H1 (cell line): ENCODE results near the gene BOLA2. TPM values are rescaled to one million over a fixed set of nuclear protein-coding genes. Genes with fewer than 3 reads are reported as not detected.
"Not testable (repeated sequence)": the region's sequence is repeated elsewhere in the genome, so short reads cannot be mapped to it uniquely, and the experiment has no call there.

Experiments
- CTCF ChIA-PET: fragments of 300-600 bp; sonication (Branson Sonifier 250); formaldehyde crosslinking; loops from one replicate; lab custom pipeline; 2021; ENCODE audit not compliant: partially characterized antibody; lab: Charles Lee
- POLR2A ChIA-PET: fragments of 300-600 bp; sonication (Branson Sonifier 250); formaldehyde crosslinking; loops from one replicate; lab custom pipeline; 2021; ENCODE audit warnings: inconsistent platforms; ENCODE audit not compliant: partially characterized antibody; lab: Charles Lee
- DNase-seq, 2 experiments: peaks; one replicate each; pipeline versions ENCODE4 v3.0.0 to v3.0.0-alpha.2; 2010 to 2022; ENCODE audit warnings: low spot score in 2 of 2, low read depth in 1 of 2, mixed read lengths in 1 of 2
- FAIRE-seq: peaks from 2 replicates; lab custom pipeline; 2011; peaks lifted over from hg19 to GRCh38; lab: Jason Lieb, UNC
- H2AFZ ChIP-seq: 2 replicates; pipeline ENCODE4 v1.8.1; 2012; ENCODE audit warnings: low read length, inconsistent platforms
- H2AK5ac ChIP-seq: 2 replicates; pipeline ENCODE4 v1.6.1; 2013; ENCODE audit warnings: low read depth, low read length
- H2BK120ac ChIP-seq: replicated peaks from 2 replicates; pipeline ENCODE3; 2013; ENCODE audit warnings: low read depth, low read length, inconsistent platforms
- H2BK12ac ChIP-seq: 2 replicates; pipeline ENCODE4 v1.6.1; 2013; ENCODE audit warnings: low read depth, low read length
- H2BK15ac ChIP-seq: 2 replicates; pipeline ENCODE4 v1.6.1; 2013; ENCODE audit warnings: low read length
- H2BK20ac ChIP-seq: 2 replicates; pipeline ENCODE4 v1.6.1; 2013; ENCODE audit warnings: low read length
- H2BK5ac ChIP-seq: 2 replicates; pipeline ENCODE4 v1.6.1; 2013; ENCODE audit warnings: low read depth, low read length
- H3K14ac ChIP-seq: 2 replicates; pipeline ENCODE4 v1.6.1; 2013; ENCODE audit warnings: inconsistent platforms; ENCODE audit not compliant: insufficient read length
- H3K18ac ChIP-seq: 2 replicates; pipeline ENCODE4 v1.6.1; 2013; ENCODE audit warnings: low read length; ENCODE audit errors: extremely low read depth
- H3K23ac ChIP-seq: 2 replicates; pipeline ENCODE4 v1.6.1; 2013; ENCODE audit warnings: inconsistent platforms; ENCODE audit not compliant: insufficient read length
- H3K23me2 ChIP-seq: 2 replicates; pipeline ENCODE4 v1.6.1; 2013; ENCODE audit warnings: low read depth, low read length
- H3K27ac ChIP-seq: 2 replicates; pipeline ENCODE4 v1.6.1; 2011; ENCODE audit warnings: low read depth, low read length, inconsistent platforms
- H3K27me3 ChIP-seq, 4 experiments: replicated peaks in 1 of 4; 1 replicate in 1 of 4; 2 replicates in 3 of 4; pipeline versions ENCODE4 v1.6.1 to v1.8.1; 2011 to 2013; ENCODE audit warnings: low read length in 3 of 4, mild to moderate bottlenecking in 3 of 4, inconsistent platforms in 2 of 4, mixed read lengths in 2 of 4, moderate library complexity in 1 of 4; ENCODE audit not compliant: control insufficient read depth in 3 of 4, insufficient read depth in 3 of 4; ENCODE audit errors: extremely low read depth in 1 of 4
- H3K36me3 ChIP-seq, 4 experiments: 2 replicates each; pipeline versions ENCODE4 v1.6.1 to v1.8.1; 2011 to 2013; ENCODE audit warnings: mild to moderate bottlenecking in 4 of 4, low read length in 3 of 4, moderate library complexity in 2 of 4, control low read depth in 1 of 4, inconsistent platforms in 1 of 4; ENCODE audit not compliant: insufficient read depth in 4 of 4, control insufficient read depth in 2 of 4
- H3K4ac ChIP-seq: replicated peaks from 2 replicates; pipeline ENCODE3; 2013; ENCODE audit warnings: low read length, low read depth, mixed read lengths, inconsistent platforms; ENCODE audit not compliant: insufficient read length
- H3K4me1 ChIP-seq, 4 experiments: replicated peaks in 1 of 4; 1 replicate in 1 of 4; 2 replicates in 3 of 4; pipeline versions ENCODE4 v1.6.1 to v1.8.1; 2011 to 2013; ENCODE audit warnings: low read length in 3 of 4, inconsistent platforms in 2 of 4, mixed read lengths in 1 of 4; ENCODE audit not compliant: insufficient read depth in 4 of 4, control insufficient read depth in 3 of 4
- H3K4me2 ChIP-seq, 2 experiments: 2 replicates each; pipeline versions ENCODE4 v1.6.1 to v1.8.1; 2011 to 2013; ENCODE audit warnings: low read depth in 2 of 2, low read length in 2 of 2, control low read depth in 1 of 2, inconsistent platforms in 1 of 2, mild to moderate bottlenecking in 1 of 2; ENCODE audit not compliant: insufficient read depth in 1 of 2
- H3K4me3 ChIP-seq, 4 experiments: fragments of 200-600, 300-600 bp in 1 of 4; sonication (generic), shearing (Covaris generic), sonication (Bioruptor Twin) in 1 of 4; 2 replicates each; pipeline versions ENCODE4 v1.5.1 to v1.8.1; 2011 to 2016; ENCODE audit warnings: low read length in 4 of 4, low read depth in 3 of 4, control low read depth in 2 of 4, inconsistent platforms in 2 of 4, mild to moderate bottlenecking in 2 of 4, mixed read lengths in 1 of 4, moderate library complexity in 1 of 4; ENCODE audit not compliant: insufficient read depth in 2 of 4; ENCODE audit errors: extremely low read depth in 1 of 4
- H3K56ac ChIP-seq: replicated peaks from 2 replicates; pipeline ENCODE3; 2013; ENCODE audit warnings: low read depth, mild to moderate bottlenecking, mixed read lengths, low read length, inconsistent platforms; ENCODE audit not compliant: insufficient read length
- H3K79me1 ChIP-seq: 2 replicates; pipeline ENCODE4 v1.6.1; 2013; ENCODE audit warnings: low read depth, low read length, control low read depth
- H3K79me2 ChIP-seq, 2 experiments: 2 replicates each; pipeline versions ENCODE4 v1.6.1 to v1.8.1; 2012 to 2013; ENCODE audit warnings: low read length in 2 of 2, mild to moderate bottlenecking in 2 of 2, inconsistent platforms in 1 of 2; ENCODE audit not compliant: insufficient read depth in 2 of 2, control insufficient read depth in 1 of 2
- H3K9ac ChIP-seq, 4 experiments: replicated peaks in 1 of 4; 1 replicate in 1 of 4; 2 replicates in 3 of 4; pipeline versions ENCODE4 v1.6.1 to v1.8.1; 2011 to 2013; ENCODE audit warnings: low read depth in 3 of 4, low read length in 3 of 4, control low read depth in 2 of 4, mild to moderate bottlenecking in 2 of 4, moderate library complexity in 2 of 4, inconsistent platforms in 1 of 4; ENCODE audit errors: extremely low read depth in 1 of 4
- H3K9me3 ChIP-seq, 2 experiments: 2 replicates each; pipeline versions ENCODE4 v1.6.1 to v1.8.1; 2012 to 2013; ENCODE audit warnings: mild to moderate bottlenecking in 2 of 2, moderate library complexity in 2 of 2, control low read depth in 1 of 2, inconsistent platforms in 1 of 2, low read depth in 1 of 2, low read length in 1 of 2, mixed read lengths in 1 of 2; ENCODE audit not compliant: insufficient read depth in 2 of 2
- H4K20me1 ChIP-seq, 2 experiments: replicated peaks in 1 of 2; 2 replicates each; pipeline versions ENCODE3 to v1.8.1; 2011 to 2013; ENCODE audit warnings: inconsistent platforms in 2 of 2, low read length in 2 of 2, mild to moderate bottlenecking in 1 of 2; ENCODE audit not compliant: insufficient read depth in 2 of 2, control insufficient read depth in 1 of 2
- H4K5ac ChIP-seq: 2 replicates; pipeline ENCODE4 v1.6.1; 2013; ENCODE audit warnings: low read length, low read depth, mixed read lengths, inconsistent platforms; ENCODE audit not compliant: insufficient read length
- H4K8ac ChIP-seq: 2 replicates; pipeline ENCODE4 v1.8.0; 2013; ENCODE audit warnings: mild to moderate bottlenecking, moderate library complexity, low read length, inconsistent platforms; ENCODE audit not compliant: insufficient read depth; ENCODE audit errors: extremely low read depth
- H4K91ac ChIP-seq: replicated peaks from 2 replicates; pipeline ENCODE3; 2013; ENCODE audit warnings: low read length, mixed read lengths, inconsistent platforms; ENCODE audit not compliant: insufficient read length
- WGBS, 2 experiments: shearing (Covaris generic) in 1 of 2; methylation state at CpG; one replicate each; pipeline versions ENCODE4 v1.1.6 to v1.1.7; 2013 to 2015; ENCODE audit warnings: low lambda C conversion rate in 2 of 2, mixed read lengths in 2 of 2, inconsistent platforms in 1 of 2, low coverage in 1 of 2, missing lambda C conversion rate in 1 of 2; ENCODE audit not compliant: insufficient replicate concordance in 2 of 2, insufficient coverage in 1 of 2, insufficient read length in 1 of 2; ENCODE audit errors: extremely low coverage in 1 of 2, missing lambda C conversion rate in 1 of 2; 5-methylcytosine and 5-hydroxymethylcytosine counted together
- polyA plus RNA-seq, 7 experiments: library from polyadenylated mRNA; depleted of rRNA in 3 of 7; stranded (reverse) in 5 of 7; unstranded in 2 of 7; fragments of >200 nt in 5 of 7; fragments of 200-250 nt in 2 of 7; gene quantifications; 1 replicate in 5 of 7; 2 replicates in 1 of 7; 4 replicates in 1 of 7; pipeline versions ENCODE4 v1.2.1 to v1.2.3, GENCODE V29; 2011 to 2013; ENCODE audit warnings: missing spikeins in 2 of 7, mixed read lengths in 2 of 7
- total RNA-seq: library from RNA; stranded (reverse); fragmentation: NEBNext Ultra II Directional; extraction: Animal tissue kit (Norgen Biotek cat#: 25700); gene quantifications from 2 replicates; pipeline ENCODE4 v1.2.1, GENCODE V29; 2021

The BOLA2 gene
- total and polyA plus RNA-seq, 2 of the 8 experiments (the other 6 are each of a cell fraction or from before 2014, with no cell fraction given): 13.0 to 61.1 TPM

DNA sequence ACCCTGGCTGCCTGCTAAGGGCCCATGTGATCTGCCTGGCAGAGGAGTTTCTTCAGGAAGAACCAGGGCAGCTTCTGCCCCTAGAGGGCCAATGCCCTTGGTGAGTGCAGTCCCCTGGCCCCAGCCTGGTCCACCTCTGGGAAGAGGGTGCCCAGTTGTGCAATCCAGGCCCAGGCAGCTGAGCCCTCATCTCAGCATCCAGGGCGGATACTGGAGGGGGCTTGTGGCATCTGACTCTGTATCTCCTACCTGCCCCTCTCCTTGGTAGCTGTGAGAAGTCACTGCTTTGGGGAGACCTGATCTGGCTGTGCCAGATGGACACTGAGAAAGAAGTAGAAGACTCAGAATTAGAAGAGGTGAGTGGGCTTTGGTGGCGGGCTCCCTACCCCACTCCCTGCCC lies 3.5 kb upstream of the BOLA2 start:
- H4K8ac ChIP-seq, H2BK12ac ChIP-seq, H2AFZ ChIP-seq, H3K4me1 ChIP-seq, H4K91ac ChIP-seq, H3K4me3 ChIP-seq, H3K27ac ChIP-seq, H3K9me3 ChIP-seq, H2BK15ac ChIP-seq, H4K20me1 ChIP-seq, H3K14ac ChIP-seq, H3K18ac ChIP-seq, H3K79me2 ChIP-seq, POLR2A ChIA-PET, H3K23ac ChIP-seq, H4K5ac ChIP-seq, H3K79me1 ChIP-seq, CTCF ChIA-PET, H3K27me3 ChIP-seq, H3K56ac ChIP-seq, FAIRE-seq, H3K36me3 ChIP-seq, H3K4ac ChIP-seq, H3K4me2 ChIP-seq, H3K23me2 ChIP-seq, H2BK5ac ChIP-seq, H2AK5ac ChIP-seq, H2BK20ac ChIP-seq, H3K9ac ChIP-seq, DNase-seq, H2BK120ac ChIP-seq: not testable (repeated sequence)
- WGBS, 2 experiments: 93% methylated on average over 1 of the region's 2 CpGs; no CpG with 5 or more reads in 1 of the 2 experiments

DNA sequence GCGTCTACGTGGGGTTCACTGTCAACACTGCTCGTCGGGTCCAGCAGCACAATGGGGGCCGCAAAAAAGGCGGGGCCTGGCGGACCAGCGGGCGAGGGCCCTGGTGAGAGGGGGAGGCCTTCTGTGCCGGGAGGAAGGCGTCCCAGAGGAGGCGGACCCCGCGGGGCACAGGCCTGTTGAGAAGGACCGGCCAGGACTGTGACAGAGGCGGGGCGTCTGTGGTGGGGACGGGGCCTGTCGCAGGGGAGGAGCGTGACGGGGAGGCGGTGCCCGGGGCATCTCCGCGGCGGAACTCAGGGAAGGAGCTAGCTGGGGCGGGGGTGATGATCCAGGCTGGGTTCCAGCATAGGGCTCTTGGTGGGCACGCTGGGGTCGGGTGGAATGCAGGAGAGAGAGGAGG lies 677 bp upstream of the BOLA2 start:
- H4K20me1 ChIP-seq, H2BK20ac ChIP-seq, H4K5ac ChIP-seq, H3K79me2 ChIP-seq, H3K36me3 ChIP-seq, H3K14ac ChIP-seq, H2AFZ ChIP-seq, FAIRE-seq, H2BK12ac ChIP-seq, H2BK120ac ChIP-seq, H3K4ac ChIP-seq, H3K56ac ChIP-seq, CTCF ChIA-PET, H4K8ac ChIP-seq, DNase-seq, H3K18ac ChIP-seq, H3K4me1 ChIP-seq, H3K9ac ChIP-seq, H4K91ac ChIP-seq, H2BK15ac ChIP-seq, POLR2A ChIA-PET, H3K9me3 ChIP-seq, H2BK5ac ChIP-seq, H3K23ac ChIP-seq, H3K79me1 ChIP-seq, H3K4me3 ChIP-seq, H2AK5ac ChIP-seq, H3K23me2 ChIP-seq, H3K27me3 ChIP-seq, H3K4me2 ChIP-seq, H3K27ac ChIP-seq: not testable (repeated sequence)
- no CpG with 5 or more reads among the region's 29 CpGs for WGBS, 2 experiments
